ENCODE measurements around the gene GORASP1.

GRCh38 chr3:39130693-39131265, 23.4 kb upstream of the GORASP1 start:
- TF ChIP-seq CTCF (IDR thresholded peaks at IDR 0.05 in 4 of 5, conservative IDR thresholded peaks at IDR 0.05 in 1 of 5) (no peak), POLR2A (IDR thresholded peaks at IDR 0.05) (no peak)

All from gastrocnemius medialis (tissue), 4 donors.